Measurements from ENCODE around the gene PPP2R2D.

PPP2R2D gene

DNA sequence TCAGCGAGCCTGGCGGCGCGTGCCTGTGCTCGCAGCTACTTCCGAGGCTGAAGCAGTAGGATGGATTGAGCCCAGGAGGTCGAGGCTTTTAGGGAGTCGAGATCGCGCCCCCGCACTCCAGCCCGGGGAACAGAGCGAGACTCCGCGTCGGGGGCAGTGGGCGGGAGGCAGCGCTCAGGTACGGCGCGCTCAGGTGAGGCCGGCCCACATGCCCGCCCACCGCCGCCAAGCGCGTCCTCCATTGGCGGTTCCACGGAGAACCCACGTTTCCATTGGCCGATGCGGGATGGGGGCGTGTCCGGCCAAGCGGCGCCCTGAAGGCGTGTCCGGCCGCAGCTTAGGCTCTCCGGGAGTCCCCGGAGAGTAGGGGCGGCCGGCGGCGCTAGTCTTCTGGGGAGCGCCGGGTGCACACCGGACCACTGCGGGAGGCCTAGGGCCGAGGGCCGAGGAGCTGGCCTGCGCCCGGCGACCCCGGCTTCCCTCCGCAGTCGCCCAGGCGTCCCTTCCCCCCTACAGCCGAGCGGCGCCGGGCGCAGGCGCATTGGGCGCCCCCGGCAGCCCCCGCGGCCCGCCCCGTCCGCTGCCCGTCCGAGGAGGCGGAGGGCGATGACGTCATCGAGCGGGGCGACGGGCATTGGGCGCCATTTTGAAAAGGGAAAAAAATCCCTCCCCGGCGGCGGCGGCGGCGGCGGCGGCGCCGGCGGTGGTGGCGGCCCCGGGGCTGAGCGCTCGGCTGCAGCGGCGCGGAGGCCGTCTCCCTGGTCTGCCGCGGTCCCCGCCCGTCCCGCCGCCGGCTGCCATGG is at the start of gene PPP2R2D:
Gene PPP2R2D, plus strand, starts transcription at position 659 of the 803 bp plus-strand sequence. Its CDS starts 141 bp downstream, at position 800.
- peak; percentile 92 to 93 (median 92) for DNase-seq (ENCODE audit: low read depth in 3 of 3)

DNA sequence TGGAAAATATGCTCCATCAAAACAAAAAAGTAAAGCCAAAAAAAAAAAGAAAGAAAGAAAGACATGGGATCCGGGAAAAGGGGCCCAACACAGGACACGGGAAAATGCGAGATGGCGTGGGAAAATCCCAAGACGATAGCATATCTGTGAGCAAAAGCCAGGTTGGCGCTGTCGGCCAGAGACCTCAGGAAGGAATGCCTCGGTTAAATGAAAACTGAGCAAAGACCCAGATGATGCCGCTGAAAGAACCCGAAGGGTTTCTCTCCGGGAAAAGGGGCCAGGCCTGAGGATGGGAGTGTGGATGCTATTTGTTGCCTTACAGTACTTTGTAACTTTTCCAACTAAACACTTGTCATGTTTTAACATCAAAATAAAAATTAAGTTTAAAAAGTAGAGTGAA is 49.5 kb upstream of the PPP2R2D start:
- DNase-seq (ENCODE audit: low read depth in 3 of 3): no peak

DNA sequence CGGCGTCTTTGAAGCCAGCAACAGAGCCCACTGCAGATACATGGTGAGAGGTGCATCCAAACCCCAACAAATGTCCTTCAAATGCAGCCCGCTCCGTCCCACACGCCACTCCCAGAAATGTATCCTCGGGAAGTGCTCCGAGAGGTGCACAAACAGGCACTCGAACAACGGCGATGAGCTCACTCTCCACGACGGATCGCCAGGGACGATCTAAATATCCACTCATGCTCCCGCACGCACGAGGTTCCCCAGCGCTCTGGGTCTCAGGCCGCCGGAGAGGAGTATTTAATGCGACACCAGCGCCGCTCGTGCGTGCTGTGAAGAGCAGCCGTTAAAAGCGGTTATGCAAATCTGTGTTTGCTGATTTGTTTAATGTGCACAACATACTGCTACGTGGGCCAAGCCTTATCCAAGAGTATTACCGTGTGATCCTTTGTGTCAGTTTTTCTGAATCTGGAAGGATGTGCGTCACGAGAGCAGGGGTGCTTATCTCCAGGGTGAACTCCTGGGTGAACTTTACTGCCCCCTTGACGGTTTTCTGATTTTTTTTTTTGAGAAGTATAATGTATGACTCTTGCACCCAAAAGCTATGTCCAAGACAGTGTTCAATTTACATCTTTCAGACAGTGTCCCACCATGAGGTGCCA is 48.5 kb upstream of the PPP2R2D start:
- no peak for DNase-seq (ENCODE audit: low read depth in 3 of 3)

DNA sequence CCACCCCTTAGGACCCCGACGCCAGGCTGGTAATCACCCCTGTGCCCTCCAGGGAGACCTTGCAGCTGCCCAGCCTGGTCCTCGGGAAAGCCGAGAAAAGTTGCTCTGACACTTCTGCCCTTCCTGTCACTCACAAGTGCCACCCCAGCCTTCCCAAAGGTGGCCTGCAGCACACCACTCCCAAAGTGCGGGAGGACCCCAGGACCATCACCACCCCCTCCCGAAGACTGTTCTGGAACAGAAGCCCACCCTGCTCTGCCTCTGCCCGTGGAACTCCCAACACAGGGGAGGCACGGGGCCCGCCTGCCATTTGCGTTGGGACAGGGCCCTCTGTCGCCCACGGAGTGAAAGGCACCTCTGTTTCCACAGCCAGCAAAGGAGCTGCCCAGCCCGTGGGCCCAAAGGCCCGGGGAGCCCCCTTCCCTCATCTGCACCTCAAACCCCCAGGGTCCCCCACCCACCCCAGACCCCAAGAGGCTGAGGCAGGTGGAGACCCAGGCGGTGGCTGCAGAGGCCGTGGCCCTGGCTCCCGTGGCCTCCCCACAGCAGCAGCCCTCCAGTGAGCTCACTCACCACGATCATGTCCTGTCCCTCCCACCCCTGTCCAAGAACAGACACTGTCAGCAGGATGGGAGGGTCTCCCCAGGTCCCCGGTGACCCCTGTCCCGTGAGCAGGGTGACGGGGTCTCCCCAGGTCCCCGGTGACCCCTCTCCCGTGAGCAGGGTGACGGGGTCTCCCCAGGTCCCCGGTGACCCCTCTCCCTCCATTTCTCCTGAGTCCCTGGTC is 47.8 kb upstream of the PPP2R2D start:
- DNase-seq (ENCODE audit: low read depth in 3 of 3): no peak

DNA sequence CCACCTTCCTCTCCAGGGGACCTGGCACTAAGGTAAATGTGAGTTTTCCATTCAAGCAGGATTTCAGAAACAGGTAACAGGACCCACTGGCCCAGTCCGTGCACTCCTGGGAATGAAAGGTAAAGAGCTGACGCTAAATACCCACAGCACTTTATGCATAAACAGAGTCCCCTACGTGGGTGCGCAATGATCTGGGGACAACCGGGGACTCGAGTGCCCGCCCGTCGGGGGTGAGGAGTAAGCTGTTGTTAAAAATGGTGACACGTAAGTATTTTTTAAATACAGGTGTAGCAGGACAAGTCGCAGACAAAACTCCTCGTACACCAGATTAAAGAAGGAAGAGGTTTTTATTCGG is 47.2 kb upstream of the PPP2R2D start:
- DNase-seq (ENCODE audit: low read depth in 3 of 3): no peak

DNA sequence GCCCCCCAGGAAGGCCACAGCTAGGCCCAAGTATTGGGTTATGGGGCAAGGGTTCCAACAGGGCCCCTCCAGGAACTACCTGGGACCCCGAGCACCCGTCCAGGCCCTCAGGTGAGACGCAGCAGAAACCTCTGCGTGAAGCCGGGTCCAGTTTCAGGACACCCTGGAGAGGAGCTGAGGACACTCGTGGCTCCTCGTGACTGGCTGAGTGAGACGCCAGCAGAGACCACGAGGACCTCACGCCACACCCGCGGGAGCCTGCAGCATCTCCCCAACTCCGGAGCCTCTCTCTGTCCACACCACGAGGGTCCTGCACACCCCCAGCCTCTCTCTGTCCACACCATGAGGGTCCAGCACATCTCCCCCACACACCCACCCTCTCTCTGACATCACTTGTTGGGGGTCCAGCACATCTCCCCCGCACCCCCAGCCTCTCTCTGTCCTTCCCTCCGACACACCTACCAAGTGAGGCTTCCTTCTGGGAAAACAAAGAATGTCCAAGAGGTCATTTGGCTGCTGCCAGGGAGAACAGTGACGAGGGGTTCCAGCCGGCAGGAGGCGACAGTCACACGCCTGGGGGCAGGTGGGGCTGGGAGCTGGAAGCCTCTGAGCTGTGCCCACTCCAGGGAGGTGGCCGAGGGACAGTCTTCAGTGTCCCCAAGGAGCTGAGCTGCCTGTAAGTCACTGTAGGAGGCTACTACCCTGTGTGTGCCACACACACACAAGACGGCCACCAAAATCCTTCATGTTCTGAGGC is 46.1 kb upstream of the PPP2R2D start:
- DNase-seq (ENCODE audit: low read depth in 3 of 3): no peak

DNA sequence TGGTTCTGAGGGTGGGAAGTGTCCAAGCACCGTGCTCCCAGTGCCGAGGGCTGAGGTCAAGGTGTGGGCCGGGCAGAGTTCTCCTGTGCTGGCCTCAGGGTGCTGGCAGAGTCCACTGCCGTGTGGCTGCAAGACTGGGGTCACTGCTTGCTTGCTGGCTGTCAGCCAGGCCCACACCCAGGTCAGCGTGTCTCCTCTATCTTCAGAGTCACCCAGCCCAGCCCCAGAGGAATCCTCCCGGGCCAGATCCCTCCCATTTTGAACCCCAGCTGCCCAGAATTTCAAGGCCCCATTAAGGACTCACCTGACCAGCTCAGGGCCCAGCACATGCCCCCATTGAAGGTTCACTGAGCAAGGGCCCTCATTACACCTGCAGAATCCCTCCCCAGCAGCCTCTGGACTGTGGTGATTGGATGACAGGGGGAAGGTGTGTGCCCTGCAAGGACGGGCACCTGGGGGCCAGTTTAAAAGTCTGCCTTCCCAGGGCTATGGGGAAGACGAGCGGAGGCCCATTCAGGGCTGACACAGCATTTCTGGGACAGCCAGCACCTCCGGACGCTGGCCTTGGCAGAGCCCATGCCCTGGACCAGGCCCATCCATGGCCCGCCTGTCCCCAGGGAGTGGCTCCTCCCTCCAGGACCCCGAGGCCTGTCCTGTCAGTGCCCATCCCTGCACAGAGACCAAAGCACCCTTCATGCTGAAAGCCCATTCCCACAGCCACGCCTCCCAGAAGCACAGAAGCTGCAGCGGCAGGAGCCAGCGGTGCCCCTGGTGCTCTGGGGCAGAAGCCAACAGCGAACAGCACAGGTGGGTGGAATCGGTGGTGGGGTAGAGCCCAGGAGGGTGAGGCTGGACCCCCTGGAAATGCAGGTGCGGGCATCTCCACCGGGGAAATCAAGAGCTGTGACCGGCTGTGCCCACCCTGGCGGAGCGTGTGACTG is 45.1 kb upstream of the PPP2R2D start:
- DNase-seq (ENCODE audit: low read depth in 3 of 3): no peak

DNA sequence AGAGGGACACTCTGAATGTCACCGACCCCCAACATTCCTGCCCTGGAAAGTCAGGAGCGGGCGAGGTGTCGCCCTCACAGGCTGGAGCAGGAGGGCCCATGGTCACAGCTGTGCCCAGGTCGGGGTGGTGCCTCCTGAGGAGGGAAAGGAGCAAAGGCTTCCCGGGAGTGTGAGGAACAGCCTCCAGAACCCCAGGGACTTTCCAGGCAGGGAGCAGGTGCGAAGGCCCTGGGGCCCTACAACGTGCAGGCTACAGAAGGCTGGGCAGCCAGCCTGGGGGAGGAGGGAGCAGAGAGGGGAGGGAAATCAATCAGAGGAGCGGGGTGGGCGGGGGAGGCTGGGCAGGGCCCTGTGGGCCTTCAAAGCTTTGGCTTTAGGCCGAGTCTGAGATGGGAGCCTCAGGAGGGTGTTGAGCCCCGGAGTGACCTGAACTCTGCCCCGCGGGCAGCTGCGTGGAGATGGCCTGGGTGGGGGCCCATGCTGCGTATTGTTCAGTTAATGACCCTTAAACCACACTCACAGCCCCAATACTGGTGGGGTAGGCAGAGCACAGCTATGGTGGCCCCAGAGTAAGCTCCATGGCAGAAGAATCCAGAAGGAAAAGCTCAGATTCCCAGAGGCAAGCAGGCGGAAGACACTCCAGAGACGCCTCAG is 44.2 kb upstream of the PPP2R2D start:
- no peak for DNase-seq (ENCODE audit: low read depth in 3 of 3)

DNA sequence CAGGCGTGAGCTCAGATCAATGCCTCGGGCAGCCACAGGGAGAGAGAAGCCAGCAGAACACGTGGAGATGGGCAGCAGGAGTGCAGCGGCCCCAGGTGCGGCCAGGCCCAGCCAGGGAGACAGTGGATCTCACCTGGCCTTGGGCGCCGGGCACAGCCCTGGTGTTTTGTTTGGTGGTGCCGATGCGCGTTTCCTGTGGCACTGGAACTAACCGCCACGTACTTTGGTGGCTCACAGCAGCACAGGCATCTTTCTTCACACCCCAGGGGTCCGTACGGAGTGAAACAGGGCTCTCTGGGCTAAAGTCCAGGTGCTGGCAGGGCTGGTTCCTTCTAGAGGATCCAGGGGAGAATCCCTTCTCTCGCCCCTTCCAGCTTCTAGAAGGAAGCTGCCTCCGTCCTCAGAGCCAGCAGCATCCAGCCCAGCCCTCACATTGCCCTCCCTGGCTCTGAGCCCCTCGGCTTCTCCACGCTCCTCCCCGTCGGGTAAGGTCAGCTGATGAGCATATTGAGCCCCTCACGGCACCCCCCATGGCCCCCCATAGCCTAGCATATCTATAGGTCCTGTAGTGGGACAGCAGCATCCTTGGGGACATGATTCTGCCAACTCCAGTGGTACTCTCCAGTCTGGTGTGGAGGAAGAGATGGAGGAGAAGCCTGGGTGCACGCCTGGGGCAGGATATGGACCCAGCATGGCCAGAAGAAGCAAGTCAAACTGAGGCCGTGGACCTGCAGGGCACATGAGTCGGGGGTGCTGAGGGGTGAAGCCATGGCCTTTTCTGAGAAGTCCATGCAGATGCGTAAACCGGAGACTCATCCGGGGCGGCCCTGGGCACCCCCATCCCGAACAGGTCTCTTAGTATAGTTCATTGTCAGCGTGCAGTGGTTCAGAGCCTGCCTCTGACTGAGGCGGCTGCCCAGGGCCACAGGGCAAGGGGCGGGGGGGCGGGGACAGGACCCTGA is 43.4 kb upstream of the PPP2R2D start:
- no peak for DNase-seq (ENCODE audit: low read depth in 3 of 3)

DNA sequence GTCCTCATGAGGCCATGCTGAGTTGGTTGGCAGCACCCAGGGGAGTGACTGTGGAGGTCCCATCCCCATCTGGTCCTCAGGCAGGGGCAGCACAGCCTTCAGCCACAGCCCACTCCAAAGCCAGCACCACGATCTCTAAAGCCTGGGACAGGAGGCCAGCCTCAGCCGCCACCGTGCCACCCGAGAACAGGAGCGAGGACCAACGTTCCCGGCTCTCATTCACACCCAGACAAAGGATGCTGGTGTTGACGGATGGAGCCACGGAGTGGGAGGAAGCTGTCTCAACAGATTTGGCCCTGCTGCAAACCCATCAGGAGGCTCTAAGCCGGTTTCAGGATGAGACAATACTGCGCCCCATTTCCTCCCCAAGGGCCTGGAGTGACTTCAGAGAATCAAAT is 42.7 kb upstream of the PPP2R2D start:
- DNase-seq (ENCODE audit: low read depth in 3 of 3): no peak

DNA sequence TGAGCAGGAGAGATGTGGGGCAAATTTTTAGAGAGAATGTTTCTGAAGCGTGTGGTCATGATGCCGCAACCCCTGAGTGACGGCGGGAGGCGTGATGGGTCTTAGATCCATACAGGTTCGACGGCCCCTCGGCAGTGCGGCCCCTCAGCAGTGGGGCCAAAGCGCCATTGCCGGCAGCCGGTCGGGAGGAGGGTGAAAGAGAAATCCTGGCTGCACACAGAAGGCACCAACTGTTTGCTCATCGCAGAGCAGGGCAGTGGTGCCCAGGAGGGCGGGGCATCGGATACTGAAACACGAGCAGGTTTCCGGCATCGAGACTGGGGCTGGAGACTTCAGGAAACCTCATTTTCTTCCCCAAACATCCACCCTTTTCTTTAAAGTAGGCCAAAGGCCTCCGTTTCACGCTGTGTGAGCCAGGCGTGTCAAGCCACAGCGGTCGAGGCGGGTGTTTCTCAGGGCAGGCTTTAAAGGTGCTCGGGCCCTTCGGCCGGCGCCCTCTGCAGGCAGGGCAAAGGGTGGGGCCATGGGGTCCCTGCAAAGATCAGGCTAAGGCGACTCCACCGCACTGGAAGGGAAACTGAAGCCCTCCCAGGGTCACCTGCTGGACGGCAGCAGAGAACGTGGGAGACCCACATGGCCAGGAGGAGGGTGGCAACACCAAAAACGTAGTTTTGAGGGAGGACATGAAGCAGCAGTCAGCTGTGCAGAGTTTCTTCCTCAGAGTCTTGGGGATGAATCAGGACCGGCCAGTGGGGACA is 42.0 kb upstream of the PPP2R2D start:
- no peak for DNase-seq (ENCODE audit: low read depth in 3 of 3)

DNA sequence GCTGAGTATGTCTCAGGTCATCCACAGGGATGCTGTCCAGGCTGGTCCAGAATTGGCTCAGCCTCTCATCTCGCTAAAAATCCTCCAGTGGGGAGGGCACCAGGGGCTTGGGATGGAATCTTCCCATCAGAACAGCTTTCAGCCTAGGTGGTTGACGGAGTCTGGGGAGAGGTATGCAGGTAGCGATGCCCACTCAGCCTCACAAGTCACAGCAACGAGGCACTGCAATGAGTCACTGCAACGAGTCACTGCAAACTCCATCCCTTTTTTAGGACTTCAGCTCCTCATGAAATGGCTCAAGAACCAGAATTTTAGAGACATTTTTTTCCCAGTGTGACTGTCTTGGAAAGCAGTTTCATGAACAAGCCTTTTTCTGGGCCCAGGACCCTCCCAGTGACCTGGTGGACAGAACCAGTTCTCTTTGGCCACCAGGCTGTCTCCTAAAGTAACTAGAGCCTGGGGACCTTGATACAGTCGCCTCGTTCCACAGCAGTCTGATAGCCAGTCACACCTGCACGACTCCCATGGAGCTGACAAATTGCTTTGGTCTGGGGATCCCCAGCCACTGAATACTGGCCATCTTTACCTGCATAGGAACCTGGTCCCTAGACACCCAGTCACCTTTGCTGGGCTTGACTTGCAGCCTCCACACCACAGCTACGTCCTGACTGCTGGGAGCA is 41.3 kb upstream of the PPP2R2D start:
- DNase-seq (ENCODE audit: low read depth in 3 of 3): no peak

DNA sequence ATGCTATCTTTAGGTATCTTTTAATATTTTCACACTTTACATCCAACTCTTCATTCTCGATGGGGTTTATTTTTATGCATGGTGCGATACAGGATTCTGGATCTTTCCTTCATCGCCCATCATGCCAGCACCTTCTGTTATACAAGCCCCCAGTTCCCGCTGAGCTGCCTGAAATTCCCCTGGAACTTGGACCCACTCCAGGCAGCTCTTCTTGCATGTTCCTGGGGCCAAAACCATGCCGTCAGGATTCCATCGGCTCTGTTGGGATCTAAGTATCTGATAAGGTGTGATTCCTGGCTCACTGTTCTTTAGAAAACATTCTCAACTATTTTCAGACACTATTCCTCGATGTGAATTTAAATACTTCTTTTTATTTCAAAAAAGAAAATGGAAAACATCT is 40.5 kb upstream of the PPP2R2D start:
- no peak for DNase-seq (ENCODE audit: low read depth in 3 of 3)

DNA sequence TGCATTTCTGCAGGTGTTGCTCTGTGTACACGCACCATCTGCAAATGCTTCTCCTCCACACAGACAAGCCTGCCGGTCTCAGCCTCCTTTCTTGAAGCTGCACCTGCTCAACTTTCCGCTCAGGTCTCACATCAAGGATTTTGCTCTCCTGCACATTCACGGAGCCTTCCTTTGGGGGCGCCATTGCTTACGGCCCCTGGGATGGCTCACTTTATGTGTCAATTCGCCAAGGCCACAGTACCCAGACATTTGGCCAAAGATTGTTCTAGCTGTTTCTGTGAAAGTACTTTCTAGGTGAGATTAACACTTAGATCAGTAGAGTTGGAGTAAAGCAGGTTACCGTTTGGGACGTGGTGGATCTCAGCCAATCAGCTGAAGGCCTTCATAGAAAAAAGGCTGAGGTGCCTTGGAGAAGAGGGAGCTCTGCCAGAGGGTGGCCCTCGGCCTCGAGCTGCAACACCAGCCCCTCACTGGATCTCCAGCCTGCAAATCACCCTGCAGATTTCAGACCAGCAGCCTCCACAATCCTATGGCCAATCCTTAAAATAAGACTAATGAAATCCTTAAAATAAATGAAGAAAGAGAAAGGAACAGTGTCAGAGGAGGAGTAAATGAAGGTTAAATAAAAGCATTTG is 39.9 kb upstream of the PPP2R2D start:
- no peak for DNase-seq (ENCODE audit: low read depth in 3 of 3)

DNA sequence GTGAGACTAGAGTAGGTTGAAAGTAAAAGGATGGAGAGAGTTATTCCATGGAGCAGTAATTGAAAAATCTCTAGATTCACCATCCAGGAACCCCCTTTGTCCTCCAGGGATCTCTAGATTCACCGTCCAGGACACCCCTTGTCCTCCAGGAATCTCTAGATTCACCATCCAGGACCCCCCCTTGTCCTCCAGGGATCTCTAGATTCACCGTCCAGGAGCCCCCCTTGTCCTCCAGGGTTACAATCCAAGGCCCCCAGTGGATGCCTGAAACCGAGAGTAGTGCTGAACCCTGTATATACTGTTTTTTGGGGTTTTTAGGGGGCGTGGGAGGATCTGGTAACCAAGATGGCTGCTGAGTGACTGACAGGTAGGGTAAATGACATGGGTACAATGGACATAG is 38.3 kb upstream of the PPP2R2D start:
- no peak for DNase-seq (ENCODE audit: low read depth in 3 of 3)

DNA sequence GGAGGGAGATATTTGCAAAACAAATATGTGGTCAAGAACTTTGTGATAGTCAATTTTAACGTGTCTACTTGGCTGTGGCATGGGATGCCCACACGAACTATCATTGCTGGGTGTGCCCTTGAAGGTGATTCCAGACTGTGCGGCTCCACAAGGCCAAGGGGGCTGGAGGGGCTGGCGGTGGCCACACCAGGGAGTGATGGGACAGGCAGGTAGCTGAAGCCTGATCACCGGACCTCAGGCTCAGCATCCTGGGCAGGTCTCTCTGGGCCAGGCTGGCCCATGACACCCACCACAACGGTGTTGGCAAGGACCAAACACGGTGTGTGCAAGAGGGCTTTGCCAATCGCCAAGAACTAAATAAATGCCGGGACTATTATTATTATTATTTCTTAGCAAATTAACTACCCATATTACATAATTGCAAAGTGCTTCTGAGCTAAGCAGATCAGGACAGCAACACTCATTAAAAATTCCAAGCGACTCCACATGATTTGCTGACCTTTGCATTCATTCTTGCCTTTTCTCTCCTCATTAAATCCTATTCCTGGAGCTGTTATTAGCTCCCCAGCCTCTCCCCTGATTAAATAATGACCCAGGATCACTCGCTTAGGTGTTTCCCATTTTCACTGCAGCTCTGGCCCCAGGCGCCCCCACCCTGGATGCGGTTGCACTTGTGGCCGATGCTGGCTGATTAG is 35.4 kb upstream of the PPP2R2D start:
- DNase-seq (ENCODE audit: low read depth in 3 of 3): no peak

DNA sequence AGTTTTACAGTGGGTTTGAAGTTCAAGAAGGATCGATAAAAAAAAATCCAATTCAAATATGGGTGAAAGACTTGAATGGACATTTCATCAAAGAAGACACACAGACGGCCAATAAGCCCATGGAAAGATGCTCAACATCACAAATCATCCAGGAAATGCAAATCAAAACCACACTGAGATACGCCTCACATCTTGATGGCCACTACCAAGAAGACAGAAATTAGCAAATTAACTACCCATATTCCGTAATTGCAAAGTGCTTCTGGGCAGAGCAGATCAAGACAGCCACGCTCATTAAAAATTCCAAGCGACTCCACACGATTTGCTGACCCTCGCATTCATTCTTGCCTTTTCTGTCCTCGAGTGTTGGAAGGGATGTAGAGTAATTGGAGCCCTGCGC is 34.1 kb upstream of the PPP2R2D start:
- DNase-seq (ENCODE audit: low read depth in 3 of 3): no peak
